G401 (cell line): ENCODE measurements around the gene MRPS11. TPM values are rescaled to one million over a fixed set of nuclear protein-coding genes. Genes with fewer than 3 reads are reported as not detected.

ENCODE experiments used
- DNase-seq: peaks from one replicate; pipeline ENCODE4 v3.0.0-alpha.2; 2015; ENCODE audit warnings: low spot score
- in situ Hi-C: cut with HindIII; loops from 2 replicates; pipeline ENCODE4 v1.10.0; 2016; ENCODE audit warnings: low sequenced_read_pairs, mixed read lengths
- total RNA-seq: library from RNA; depleted of rRNA; stranded (reverse); fragments of >200 nt; shearing (Covaris generic); gene quantifications from 2 replicates; pipeline ENCODE4 v1.2.3, GENCODE V29; 2014; rRNA removed

Gene MRPS11
- total RNA-seq, 1 experiment from 2014 or later = 63.9 TPM

- DNase-seq = no peak
- in situ Hi-C loops = no loop called here
Measured at GRCh38 chr15:88525418-88525817, 57.9 kb downstream of the MRPS11 start.

DNA sequence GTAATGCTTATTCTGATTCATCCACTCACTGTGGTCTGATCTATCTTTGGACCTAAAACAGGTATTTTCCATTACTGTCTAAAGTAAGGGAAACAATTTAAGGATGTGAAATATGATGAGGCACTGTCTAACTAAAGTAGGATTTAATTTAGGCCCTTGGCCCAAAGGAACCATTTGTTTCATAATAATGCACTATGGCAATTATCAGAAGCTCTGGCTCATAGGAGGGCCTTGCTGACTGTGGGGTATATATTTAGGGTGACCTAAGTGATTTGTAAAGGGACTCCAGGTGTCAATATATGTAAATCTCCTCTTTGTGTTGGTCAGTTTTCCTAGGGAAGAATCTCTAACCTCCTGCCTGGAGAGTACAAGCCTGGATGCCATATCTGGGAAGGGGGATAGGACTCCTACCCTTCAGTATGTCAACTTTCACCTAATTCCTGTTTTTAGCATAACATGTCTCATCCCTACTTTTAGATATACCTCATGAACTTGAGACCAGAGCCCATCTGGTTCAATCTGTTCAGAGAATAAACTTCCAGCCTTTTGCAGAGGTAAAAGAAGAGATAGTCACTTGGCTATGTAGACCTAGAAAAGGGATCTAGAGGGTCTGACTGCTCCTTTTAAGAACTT, 58.9 kb downstream of the MRPS11 start:
- in situ Hi-C loops = no loop called here
- DNase-seq = no peak

- in situ Hi-C loops = no loop called here
Measured at GRCh38 chr15:88529021-88529630, 61.6 kb downstream of the MRPS11 start.

More at GRCh38 chr15:88529021-88529630, 61.6 kb downstream of the MRPS11 start:
- no peak for DNase-seq

Other genes with a start within 250 kb of the MRPS11 start
- gene NTRK3, start 211.0 kb upstream of the MRPS11 start, total RNA-seq = 2.5 and 6.8 TPM in 2 replicates
- gene MRPL46, start 320 bp upstream of the MRPS11 start, total RNA-seq = 54.4 and 61.8 TPM in 2 replicates
- 2.1 and 4.2 TPM in 2 replicates for gene DET1, start 79.0 kb downstream of the MRPS11 start, total RNA-seq
- gene AEN, start 153.6 kb downstream of the MRPS11 start, total RNA-seq = 112 and 148 TPM in 2 replicates
- gene ISG20, start 171.3 kb downstream of the MRPS11 start, total RNA-seq = 6.6 and 12.5 TPM in 2 replicates